SK-N-SH treated with all-trans-retinoic acid at 6 μM for 48 hours (cell line): ENCODE results near the gene MTA1.

Experiments
- ATAC-seq: fragments of 200-7000 bp; cut with Tn5 transposase; 3 replicates; pipeline ENCODE4 v1.9.1; 2020; ENCODE audit warnings: mild to moderate bottlenecking, moderate library complexity
- ARNTL ChIP-seq: fragments of 450-650 bp; formaldehyde crosslinking; IDR thresholded peaks from 2 replicates; pipeline ENCODE4 v1.5.0; 2020; ENCODE audit warnings: low read depth, mild to moderate bottlenecking, moderate library complexity, borderline replicate concordance
- BACH2 ChIP-seq: fragments of 250-450 bp; sonication (Bioruptor Pico); IDR thresholded peaks from 2 replicates; pipeline ENCODE4 v1.9.0; 2021; ENCODE audit warnings: mild to moderate bottlenecking, borderline replicate concordance
- CREB5 ChIP-seq: fragments of 250-450 bp; sonication (Bioruptor Pico); IDR thresholded peaks from 2 replicates; pipeline ENCODE4 v1.5.1; 2020; ENCODE audit warnings: low read depth, mild to moderate bottlenecking, moderate library complexity
- CSDC2 ChIP-seq: fragments of 250-450 bp; sonication (Bioruptor Pico); IDR thresholded peaks from 2 replicates; pipeline ENCODE4 v1.5.0; 2020; ENCODE audit warnings: mild to moderate bottlenecking, moderate library complexity
- CSRNP3 ChIP-seq: fragments of 250-450 bp; sonication (Bioruptor Pico); IDR thresholded peaks from 2 replicates; pipeline ENCODE4 v1.5.1; 2021; ENCODE audit warnings: mild to moderate bottlenecking, moderate library complexity
- GLIS3 ChIP-seq: fragments of 250-450 bp; sonication (Bioruptor Pico); IDR thresholded peaks from 2 replicates; pipeline ENCODE4 v1.5.0; 2020; ENCODE audit warnings: mild to moderate bottlenecking, moderate library complexity
- ISL1 ChIP-seq: fragments of 250-450 bp; sonication (Bioruptor Pico); IDR thresholded peaks from 2 replicates; pipeline ENCODE4 v2.1.2; 2022; ENCODE audit warnings: mild to moderate bottlenecking, moderate library complexity
- OSR1 ChIP-seq: fragments of 250-450 bp; sonication (Bioruptor Pico); IDR thresholded peaks from 2 replicates; pipeline ENCODE4 v1.8.0; 2022; ENCODE audit warnings: moderate library complexity, mild to moderate bottlenecking, inconsistent platforms
- PATZ1 ChIP-seq: fragments of 250-450 bp; sonication (Bioruptor Pico); IDR thresholded peaks from 2 replicates; pipeline ENCODE4 v1.8.0; 2020; ENCODE audit warnings: mild to moderate bottlenecking, moderate library complexity, borderline replicate concordance
- POU6F1 ChIP-seq: fragments of 250-450 bp; sonication (Bioruptor Pico); IDR thresholded peaks from 2 replicates; pipeline ENCODE4 v1.8.0; 2021; ENCODE audit warnings: low read depth, mild to moderate bottlenecking, moderate library complexity, borderline replicate concordance
- PPARA ChIP-seq: fragments of 250-450 bp; sonication (Bioruptor Pico); IDR thresholded peaks from 2 replicates; pipeline ENCODE4 v1.5.0; 2020; ENCODE audit warnings: mild to moderate bottlenecking, borderline replicate concordance
- RARB ChIP-seq: fragments of 250-450 bp; sonication (Bioruptor Pico); IDR thresholded peaks from 2 replicates; pipeline ENCODE4 v1.8.0; 2021; ENCODE audit warnings: mild to moderate bottlenecking, moderate library complexity
- SNAI2 ChIP-seq: fragments of 250-450 bp; sonication (Bioruptor Pico); IDR thresholded peaks from 2 replicates; pipeline ENCODE4 v1.5.0; 2020; ENCODE audit warnings: mild to moderate bottlenecking, moderate library complexity
- TCF4 ChIP-seq: fragments of 250-450 bp; sonication (Bioruptor Pico); IDR thresholded peaks from 2 replicates; pipeline ENCODE4 v1.8.0; 2021; ENCODE audit warnings: mild to moderate bottlenecking, moderate library complexity, borderline replicate concordance
- TSHZ2 ChIP-seq: fragments of 250-450 bp; sonication (Bioruptor Pico); IDR thresholded peaks from 2 replicates; pipeline ENCODE4 v1.5.0; 2020; ENCODE audit warnings: mild to moderate bottlenecking, moderate library complexity
- ZC3H10 ChIP-seq: fragments of 250-450 bp; sonication (Bioruptor Pico); IDR thresholded peaks from 2 replicates; pipeline ENCODE4 v1.5.1; 2021; ENCODE audit warnings: mild to moderate bottlenecking, moderate library complexity
- ZFP3 ChIP-seq: fragments of 250-450 bp; sonication (Bioruptor Pico); IDR thresholded peaks from 2 replicates; pipeline ENCODE4 v1.5.0; 2020; ENCODE audit warnings: mild to moderate bottlenecking, moderate library complexity
- ZFP30 ChIP-seq: fragments of 450-650 bp; formaldehyde crosslinking; IDR thresholded peaks from 2 replicates; pipeline ENCODE4 v1.5.0; 2022; ENCODE audit warnings: mild to moderate bottlenecking, moderate library complexity
- ZNF565 ChIP-seq: fragments of 450-650 bp; formaldehyde crosslinking; conservative IDR thresholded peaks from 2 replicates; pipeline ENCODE4 v1.5.0; 2020; ENCODE audit warnings: low read depth, mild to moderate bottlenecking, moderate library complexity
- ZNF70 ChIP-seq: fragments of 450-650 bp; formaldehyde crosslinking; IDR thresholded peaks from 2 replicates; pipeline ENCODE4 v1.5.0; 2020; ENCODE audit warnings: mild to moderate bottlenecking, moderate library complexity
- ZNF8 ChIP-seq: fragments of 450-650 bp; formaldehyde crosslinking; IDR thresholded peaks from 2 replicates; pipeline ENCODE4 v1.5.0; 2020; ENCODE audit warnings: mild to moderate bottlenecking, moderate library complexity

The MTA1 gene

GRCh38 chr14:105475269-105476096, 55.9 kb downstream of the MTA1 start:
- peak; percentile 32 for ATAC-seq
- no peak for TF ChIP-seq PATZ1
- no peak for TF ChIP-seq ARNTL (CRISPR knock-in tag)
- no peak for TF ChIP-seq ZFP3 (CRISPR knock-in tag)
- no peak for TF ChIP-seq OSR1
- TF ChIP-seq ZNF70 (CRISPR knock-in tag): no peak
- no peak for TF ChIP-seq ZFP30 (CRISPR knock-in tag)
- no peak for TF ChIP-seq CSRNP3 (CRISPR knock-in tag)
- TF ChIP-seq TCF4 (CRISPR knock-in tag): no peak
- no peak for TF ChIP-seq BACH2
- TF ChIP-seq CSDC2 (CRISPR knock-in tag): no peak
- no peak for TF ChIP-seq TSHZ2 (CRISPR knock-in tag)
- TF ChIP-seq CREB5 (CRISPR knock-in tag): no peak
- no peak for TF ChIP-seq ZC3H10 (CRISPR knock-in tag)
- no peak for TF ChIP-seq ZNF565
- TF ChIP-seq ISL1 (CRISPR knock-in tag): no peak
- TF ChIP-seq GLIS3: no peak
- TF ChIP-seq RARB: no peak

- TF ChIP-seq RARB (no peak), TCF4 (CRISPR knock-in tag) (0 out of 2 replicates have a peak, but pooled peaks have one; percentile 24)
- ATAC-seq: peak; percentile 16
Observed at GRCh38 chr14:105476097-105476830, 56.6 kb downstream of the MTA1 start.

- no peak for ATAC-seq
- no peak for TF ChIP-seq PPARA
- TF ChIP-seq TSHZ2 (CRISPR knock-in tag): no peak
- no peak for TF ChIP-seq ZNF8
- no peak for TF ChIP-seq ZNF70 (CRISPR knock-in tag)
- TF ChIP-seq ISL1 (CRISPR knock-in tag): no peak
- TF ChIP-seq ZNF565: no peak
- TF ChIP-seq CSDC2 (CRISPR knock-in tag): no peak
- TF ChIP-seq POU6F1 (CRISPR knock-in tag): no peak
- no peak for TF ChIP-seq SNAI2
- TF ChIP-seq PATZ1: no peak
Observed at GRCh38 chr14:105476831-105477659, 57.4 kb downstream of the MTA1 start.
